ENCODE measurements around the gene SPP2. TPM values are rescaled to one million over a fixed set of nuclear protein-coding genes. Genes with fewer than 3 reads are reported as not detected.

SPP2 gene
- total RNA-seq, 5 donors from 2014 or later (not counting 1 experiment from before 2014, with no cell fraction given) = not detected

- Mint-ChIP-seq H3K4me1 (peaks cover 25 to 37% (median 29%) of the 10 kb centered on the region in 3 donors), H3K36me3 (no peaks in the 10 kb centered on the region), H3K4me3 (peak overlapping the region in 1 of 3 donors; percentile 0), H3K27me3 (peaks cover 0 to 4% of the 10 kb centered on the region in 2 donors), H3K9me3 (no peaks in the 10 kb centered on the region), H3K27ac (peak overlapping the region in 1 of 2 donors; percentile 79)
- H3K27me3 ChIP-seq (replicated peaks in 1 of 2; ENCODE audit: control insufficient read depth in 2 of 2, extremely low read depth in 1 of 2, insufficient read depth in 2 of 2, low read length in 1 of 2) = no peaks in the 10 kb centered on the region
- ChIA-PET CTCF (no interaction called here), POLR2A (no interaction called here)
- H3K36me3 ChIP-seq (ENCODE audit: control insufficient read depth in 2 of 2, extremely low read depth in 1 of 2, insufficient read depth in 1 of 2, low read length in 1 of 2) = no peaks in the 10 kb centered on the region
- no peaks in the 10 kb centered on the region for H3K9me3 ChIP-seq
- no CpG with 5 or more reads among the region's 3 CpGs for WGBS (ENCODE audit: insufficient coverage)
- no peak overlapping the region for H3K4me3 ChIP-seq (ENCODE audit: control insufficient read depth in 1 of 2, extremely low read depth in 1 of 2, low read length in 1 of 2)
- peaks cover 0 to 34% of the 10 kb centered on the region in 2 experiments for H3K4me1 ChIP-seq (ENCODE audit: control insufficient read depth in 1 of 2, extremely low read depth in 1 of 2, insufficient read depth in 2 of 2, low read length in 2 of 2)
- peak in 5 of 35 experiments; percentile 4 to 21 (median 10) for DNase-seq
- peak in 3 of 4 experiments; percentile 24 to 65 (median 45) for ATAC-seq (replicated peaks in 1 of 4)
- H3K27ac ChIP-seq (ENCODE audit: low read length) = no peak overlapping the region
Measured at GRCh38 chr2:234076451-234076850, 25.9 kb downstream of the SPP2 start.

GRCh38 chr2:234078129-234078528 is 27.6 kb downstream of the SPP2 start:
- Mint-ChIP-seq H3K27me3 (peaks cover 4 to 6% of the 10 kb centered on the region in 2 donors), H3K9me3 (no peaks in the 10 kb centered on the region), H3K4me3 (no peak overlapping the region), H3K27ac (no peak overlapping the region), H3K36me3 (no peaks in the 10 kb centered on the region), H3K4me1 (peaks cover 21 to 31% (median 24%) of the 10 kb centered on the region in 3 donors)
- ChIA-PET CTCF (no interaction called here), POLR2A (no interaction called here)
- peaks cover 0 to 29% of the 10 kb centered on the region in 2 experiments for H3K4me1 ChIP-seq (ENCODE audit: control insufficient read depth in 1 of 2, extremely low read depth in 1 of 2, insufficient read depth in 2 of 2, low read length in 2 of 2)
- no peaks in the 10 kb centered on the region for H3K9me3 ChIP-seq
- WGBS (ENCODE audit: insufficient coverage) = no CpG with 5 or more reads among the region's 2 CpGs
- H3K27ac ChIP-seq (ENCODE audit: low read length) = peak overlapping the region; percentile 14
- no peaks in the 10 kb centered on the region for H3K27me3 ChIP-seq (replicated peaks in 1 of 2; ENCODE audit: control insufficient read depth in 2 of 2, extremely low read depth in 1 of 2, insufficient read depth in 2 of 2, low read length in 1 of 2)
- no peaks in the 10 kb centered on the region for H3K36me3 ChIP-seq (ENCODE audit: control insufficient read depth in 2 of 2, extremely low read depth in 1 of 2, insufficient read depth in 1 of 2, low read length in 1 of 2)
- ATAC-seq (replicated peaks in 1 of 4) (no peak), DNase-seq (no peak)
- no peak overlapping the region for H3K4me3 ChIP-seq (ENCODE audit: control insufficient read depth in 1 of 2, extremely low read depth in 1 of 2, low read length in 1 of 2)

- CTCF ChIA-PET = no interaction called here
- Mint-ChIP-seq H3K27me3 (peaks cover 16% of the 10 kb centered on the region in 2 donors), H3K4me1 (peaks cover 11 to 20% (median 15%) of the 10 kb centered on the region in 3 donors), H3K4me3 (no peak overlapping the region), H3K27ac (no peak overlapping the region), H3K9me3 (peaks cover 0 to 6% (median 4%) of the 10 kb centered on the region in 3 donors), H3K36me3 (no peaks in the 10 kb centered on the region)
- WGBS (ENCODE audit: insufficient coverage) = 91% methylated on average over 10 of the region's 15 CpGs
- H3K9me3 ChIP-seq = no peaks in the 10 kb centered on the region
- H3K36me3 ChIP-seq (ENCODE audit: control insufficient read depth in 2 of 2, extremely low read depth in 1 of 2, insufficient read depth in 1 of 2, low read length in 1 of 2) = no peaks in the 10 kb centered on the region
- no peak for DNase-seq
- H3K4me1 ChIP-seq (ENCODE audit: control insufficient read depth in 1 of 2, extremely low read depth in 1 of 2, insufficient read depth in 2 of 2, low read length in 2 of 2) = peaks cover 0 to 10% of the 10 kb centered on the region in 2 experiments
- no peak for ATAC-seq (replicated peaks in 1 of 4)
- POLR2A ChIA-PET = no interaction called here
- H3K4me3 ChIP-seq (ENCODE audit: control insufficient read depth in 1 of 2, extremely low read depth in 1 of 2, low read length in 1 of 2) = no peak overlapping the region
- H3K27me3 ChIP-seq (replicated peaks in 1 of 2; ENCODE audit: control insufficient read depth in 2 of 2, extremely low read depth in 1 of 2, insufficient read depth in 2 of 2, low read length in 1 of 2) = no peaks in the 10 kb centered on the region
- H3K27ac ChIP-seq (ENCODE audit: low read length) = no peak overlapping the region
Measured at GRCh38 chr2:234081970-234082822, 31.7 kb downstream of the SPP2 start.

GRCh38 chr2:234083572-234084348 is 33.3 kb downstream of the SPP2 start:
- Histone ChIP-seq H3K4me3 (ENCODE audit: control insufficient read depth in 1 of 2, extremely low read depth in 1 of 2, low read length in 1 of 2) (no peak overlapping the region), H3K27ac (ENCODE audit: low read length) (no peak overlapping the region), H3K4me1 (ENCODE audit: control insufficient read depth in 1 of 2, extremely low read depth in 1 of 2, insufficient read depth in 2 of 2, low read length in 2 of 2) (no peaks in the 10 kb centered on the region), H3K27me3 (replicated peaks in 1 of 2; ENCODE audit: control insufficient read depth in 2 of 2, extremely low read depth in 1 of 2, insufficient read depth in 2 of 2, low read length in 1 of 2) (no peaks in the 10 kb centered on the region), H3K36me3 (ENCODE audit: control insufficient read depth in 2 of 2, extremely low read depth in 1 of 2, insufficient read depth in 1 of 2, low read length in 1 of 2) (no peaks in the 10 kb centered on the region), H3K9me3 (peaks cover 3% of the 10 kb centered on the region)
- POLR2A ChIA-PET = no interaction called here
- no peak for ATAC-seq (replicated peaks in 1 of 4)
- H3K27me3 Mint-ChIP-seq = peaks cover 16% of the 10 kb centered on the region in 2 donors
- DNase-seq = no peak
- peaks cover 0 to 17% (median 13%) of the 10 kb centered on the region in 3 donors for H3K9me3 Mint-ChIP-seq
- H3K4me1 Mint-ChIP-seq = peaks cover 4 to 12% (median 8%) of the 10 kb centered on the region in 3 donors
- CTCF ChIA-PET = no interaction called here
- no peak overlapping the region for H3K27ac Mint-ChIP-seq
- WGBS (ENCODE audit: insufficient coverage) = 63% methylated on average over 4 of the region's 7 CpGs
- H3K36me3 Mint-ChIP-seq = peaks cover 4% of the 10 kb centered on the region
- H3K4me3 Mint-ChIP-seq = no peak overlapping the region

GRCh38 chr2:234091432-234091879 is 41.0 kb downstream of the SPP2 start:
- no peak overlapping the region for H3K27ac ChIP-seq (ENCODE audit: low read length)
- Mint-ChIP-seq H3K4me3 (no peak overlapping the region), H3K9me3 (peaks cover 0 to 22% (median 13%) of the 10 kb centered on the region in 3 donors), H3K36me3 (peaks cover 4% of the 10 kb centered on the region), H3K27ac (no peak overlapping the region), H3K27me3 (no peaks in the 10 kb centered on the region), H3K4me1 (peaks cover 0 to 3% (median 0%) of the 10 kb centered on the region in 3 donors)
- DNase-seq (no peak), ATAC-seq (replicated peaks in 1 of 4) (no peak)
- H3K4me1 ChIP-seq (ENCODE audit: control insufficient read depth in 1 of 2, extremely low read depth in 1 of 2, insufficient read depth in 2 of 2, low read length in 2 of 2) = no peaks in the 10 kb centered on the region
- no peaks in the 10 kb centered on the region for H3K36me3 ChIP-seq (ENCODE audit: control insufficient read depth in 2 of 2, extremely low read depth in 1 of 2, insufficient read depth in 1 of 2, low read length in 1 of 2)
- ChIA-PET CTCF (interaction anchor here (0.7 to 1.3 kb wide), 2 partner anchors 11 kb away, joined by 3 read pairs; no protein-coding TSS in a partner anchor), POLR2A (no interaction called here)
- no peaks in the 10 kb centered on the region for H3K27me3 ChIP-seq (replicated peaks in 1 of 2; ENCODE audit: control insufficient read depth in 2 of 2, extremely low read depth in 1 of 2, insufficient read depth in 2 of 2, low read length in 1 of 2)
- peaks cover 3% of the 10 kb centered on the region for H3K9me3 ChIP-seq
- H3K4me3 ChIP-seq (ENCODE audit: control insufficient read depth in 1 of 2, extremely low read depth in 1 of 2, low read length in 1 of 2) = no peak overlapping the region
- 67% methylated on average over 1 of the region's 5 CpGs for WGBS (ENCODE audit: insufficient coverage)

GRCh38 chr2:234091883-234092282 is 41.4 kb downstream of the SPP2 start:
- H3K27ac Mint-ChIP-seq = no peak overlapping the region
- DNase-seq = no peak
- peaks cover 0 to 3% (median 0%) of the 10 kb centered on the region in 3 donors for H3K4me1 Mint-ChIP-seq
- no peak overlapping the region for H3K27ac ChIP-seq (ENCODE audit: low read length)
- no peaks in the 10 kb centered on the region for H3K27me3 Mint-ChIP-seq
- H3K4me3 Mint-ChIP-seq = no peak overlapping the region
- H3K27me3 ChIP-seq (replicated peaks in 1 of 2; ENCODE audit: control insufficient read depth in 2 of 2, extremely low read depth in 1 of 2, insufficient read depth in 2 of 2, low read length in 1 of 2) = no peaks in the 10 kb centered on the region
- peaks cover 0 to 19% (median 12%) of the 10 kb centered on the region in 3 donors for H3K9me3 Mint-ChIP-seq
- H3K36me3 ChIP-seq (ENCODE audit: control insufficient read depth in 2 of 2, extremely low read depth in 1 of 2, insufficient read depth in 1 of 2, low read length in 1 of 2) = no peaks in the 10 kb centered on the region
- H3K4me1 ChIP-seq (ENCODE audit: control insufficient read depth in 1 of 2, extremely low read depth in 1 of 2, insufficient read depth in 2 of 2, low read length in 2 of 2) = no peaks in the 10 kb centered on the region
- no peak for ATAC-seq (replicated peaks in 1 of 4)
- WGBS (ENCODE audit: insufficient coverage) = 92% methylated on average over 3 of the region's 7 CpGs
- ChIA-PET POLR2A (no interaction called here), CTCF (interaction anchor here (0.7 to 1.3 kb wide), 3 partner anchors 10 to 1634 kb away, joined by 3 read pairs; no protein-coding TSS in a partner anchor)
- peaks cover 3% of the 10 kb centered on the region for H3K9me3 ChIP-seq
- H3K4me3 ChIP-seq (ENCODE audit: control insufficient read depth in 1 of 2, extremely low read depth in 1 of 2, low read length in 1 of 2) = no peak overlapping the region
- peaks cover 4% of the 10 kb centered on the region for H3K36me3 Mint-ChIP-seq
